ENCODE results near the gene MTRR. TPM values are rescaled to one million over a fixed set of nuclear protein-coding genes. Genes with fewer than 3 reads are reported as not detected.

Gene MTRR
- total RNA-seq, 2 donors from 2014 or later, result 15.8 to 23.9 TPM

GRCh38 chr5:7926720-7927119 lies 57.8 kb downstream of the MTRR start:
- DNase-seq, result no peak
- no peak for ATAC-seq
- H3K4me3 ChIP-seq, result no peak overlapping the region
- no peaks in the 10 kb centered on the region for H3K36me3 ChIP-seq (replicated peaks in 1 of 2; ENCODE audit: insufficient read depth in 1 of 2, low read depth in 2 of 2)
- no peaks in the 10 kb centered on the region for H3K9me3 ChIP-seq
- intact Hi-C loops (cut with DNase I), result no loop called here
- H3K4me1 ChIP-seq, result no peaks in the 10 kb centered on the region
- WGBS, 2 donors, result 66 to 72% methylated on average over 6 of the region's 6 CpGs
- no peaks in the 10 kb centered on the region for H3K27me3 ChIP-seq
- H3K27ac ChIP-seq, result no peak overlapping the region
- TF ChIP-seq POLR2A (IDR thresholded peaks at IDR 0.05) (no peak), CTCF (IDR thresholded peaks at IDR 0.05) (no peak)

GRCh38 chr5:7927466-7928375 lies 58.8 kb downstream of the MTRR start:
- Histone ChIP-seq H3K4me1 (no peaks in the 10 kb centered on the region), H3K36me3 (replicated peaks in 1 of 2; ENCODE audit: insufficient read depth in 1 of 2, low read depth in 2 of 2) (no peaks in the 10 kb centered on the region), H3K9me3 (no peaks in the 10 kb centered on the region), H3K4me3 (no peak overlapping the region), H3K27ac (no peak overlapping the region), H3K27me3 (no peaks in the 10 kb centered on the region)
- DNase-seq, result peak; percentile 59 to 72 (median 64)
- intact Hi-C loops (cut with DNase I), result no loop called here
- WGBS, 2 donors, result 37 to 38% methylated on average over 26 of the region's 26 CpGs
- peak; percentile 78 for ATAC-seq
- TF ChIP-seq CTCF (IDR thresholded peaks at IDR 0.05) (peak; percentile 68 to 84 (median 80)), POLR2A (IDR thresholded peaks at IDR 0.05) (no peak)

- Histone ChIP-seq H3K9me3 (no peaks in the 10 kb centered on the region), H3K36me3 (replicated peaks in 1 of 2; ENCODE audit: insufficient read depth in 1 of 2, low read depth in 2 of 2) (no peaks in the 10 kb centered on the region), H3K4me3 (no peak overlapping the region), H3K27ac (no peak overlapping the region), H3K4me1 (no peaks in the 10 kb centered on the region), H3K27me3 (no peaks in the 10 kb centered on the region)
- ATAC-seq, result no peak
- TF ChIP-seq POLR2A (IDR thresholded peaks at IDR 0.05) (no peak), CTCF (IDR thresholded peaks at IDR 0.05) (no peak)
- no peak for DNase-seq
- 55 to 65% methylated on average over 5 of the region's 5 CpGs for WGBS, 2 donors
- intact Hi-C loops (cut with DNase I), result no loop called here
These were observed 61.1 kb downstream of the MTRR start for GRCh38 chr5:7930011-7930410.

GRCh38 chr5:7941692-7942091 lies 72.7 kb downstream of the MTRR start:
- H3K4me3 ChIP-seq, result no peak overlapping the region
- WGBS, 2 donors, result 64 to 74% methylated on average over 3 of the region's 3 CpGs
- H3K9me3 ChIP-seq, result no peaks in the 10 kb centered on the region
- H3K36me3 ChIP-seq (replicated peaks in 1 of 2; ENCODE audit: insufficient read depth in 1 of 2, low read depth in 2 of 2), result no peaks in the 10 kb centered on the region
- H3K4me1 ChIP-seq, result no peaks in the 10 kb centered on the region
- intact Hi-C loops (cut with DNase I), result no loop called here
- TF ChIP-seq CTCF (IDR thresholded peaks at IDR 0.05) (no peak), POLR2A (IDR thresholded peaks at IDR 0.05) (no peak)
- H3K27me3 ChIP-seq, result no peaks in the 10 kb centered on the region
- ATAC-seq (no peak), DNase-seq (no peak)
- no peak overlapping the region for H3K27ac ChIP-seq

- Histone ChIP-seq H3K27me3 (no peaks in the 10 kb centered on the region), H3K4me3 (no peak overlapping the region), H3K27ac (no peak overlapping the region), H3K4me1 (no peaks in the 10 kb centered on the region), H3K9me3 (no peaks in the 10 kb centered on the region), H3K36me3 (replicated peaks in 1 of 2; ENCODE audit: insufficient read depth in 1 of 2, low read depth in 2 of 2) (no peaks in the 10 kb centered on the region)
- WGBS, 2 donors, result 76 to 80% methylated on average over 4 of the region's 4 CpGs
- intact Hi-C loops (cut with DNase I), result no loop called here
- DNase-seq (no peak), ATAC-seq (no peak)
- TF ChIP-seq CTCF (IDR thresholded peaks at IDR 0.05) (no peak), POLR2A (IDR thresholded peaks at IDR 0.05) (no peak)
These were observed 78.4 kb downstream of the MTRR start for GRCh38 chr5:7947301-7947700.

Data from body of pancreas (tissue), 4 donors.